Measurements from ENCODE around the gene XYLB. TPM values are rescaled to one million over a fixed set of nuclear protein-coding genes. Genes with fewer than 3 reads are reported as not detected.

XYLB gene
- total RNA-seq, 1 donor from 2014 or later: 0.45 TPM

Other genes with a start within 250 kb of the XYLB start
- 107 TPM for gene ACAA1, start 209.7 kb upstream of the XYLB start, total RNA-seq
- gene MYD88, start 208.1 kb upstream of the XYLB start, total RNA-seq: 7.5 TPM
- 22.4 TPM for gene OXSR1, start 181.2 kb upstream of the XYLB start, total RNA-seq
- not detected for gene SLC22A13, start 81.0 kb upstream of the XYLB start, total RNA-seq
- not detected for gene SLC22A14, start 64.5 kb upstream of the XYLB start, total RNA-seq
- 4.7 TPM for gene ACVR2B, start 107.1 kb downstream of the XYLB start, total RNA-seq
- gene EXOG, start 149.6 kb downstream of the XYLB start, total RNA-seq: 27.0 TPM

Measured in left ventricle myocardium superior (tissue), 1 donor.